H1 (cell line): Measurements from ENCODE around the gene UGT1A9. TPM values are rescaled to one million over a fixed set of nuclear protein-coding genes. Genes with fewer than 3 reads are reported as not detected.

Source experiments
- CTCF ChIA-PET: fragments of 300-600 bp; sonication (Branson Sonifier 250); formaldehyde crosslinking; loops from one replicate; lab custom pipeline; 2021; ENCODE audit not compliant: partially characterized antibody; lab: Charles Lee
- POLR2A ChIA-PET: fragments of 300-600 bp; sonication (Branson Sonifier 250); formaldehyde crosslinking; loops from one replicate; lab custom pipeline; 2021; ENCODE audit warnings: inconsistent platforms; ENCODE audit not compliant: partially characterized antibody; lab: Charles Lee
- DNase-seq, 2 experiments: peaks; one replicate each; pipeline versions ENCODE4 v3.0.0 to v3.0.0-alpha.2; 2010 to 2022; ENCODE audit warnings: low spot score in 2 of 2, low read depth in 1 of 2, mixed read lengths in 1 of 2
- FAIRE-seq: peaks from 2 replicates; lab custom pipeline; 2011; peaks lifted over from hg19 to GRCh38; lab: Jason Lieb, UNC
- H2AFZ ChIP-seq: 2 replicates; pipeline ENCODE4 v1.8.1; 2012; ENCODE audit warnings: low read length, inconsistent platforms
- H2AK5ac ChIP-seq: 2 replicates; pipeline ENCODE4 v1.6.1; 2013; ENCODE audit warnings: low read depth, low read length
- H2BK120ac ChIP-seq: replicated peaks from 2 replicates; pipeline ENCODE3; 2013; ENCODE audit warnings: low read depth, low read length, inconsistent platforms
- H2BK12ac ChIP-seq: 2 replicates; pipeline ENCODE4 v1.6.1; 2013; ENCODE audit warnings: low read depth, low read length
- H2BK15ac ChIP-seq: 2 replicates; pipeline ENCODE4 v1.6.1; 2013; ENCODE audit warnings: low read length
- H2BK20ac ChIP-seq: 2 replicates; pipeline ENCODE4 v1.6.1; 2013; ENCODE audit warnings: low read length
- H2BK5ac ChIP-seq: 2 replicates; pipeline ENCODE4 v1.6.1; 2013; ENCODE audit warnings: low read depth, low read length
- H3K14ac ChIP-seq: 2 replicates; pipeline ENCODE4 v1.6.1; 2013; ENCODE audit warnings: inconsistent platforms; ENCODE audit not compliant: insufficient read length
- H3K18ac ChIP-seq: 2 replicates; pipeline ENCODE4 v1.6.1; 2013; ENCODE audit warnings: low read length; ENCODE audit errors: extremely low read depth
- H3K23ac ChIP-seq: 2 replicates; pipeline ENCODE4 v1.6.1; 2013; ENCODE audit warnings: inconsistent platforms; ENCODE audit not compliant: insufficient read length
- H3K23me2 ChIP-seq: 2 replicates; pipeline ENCODE4 v1.6.1; 2013; ENCODE audit warnings: low read depth, low read length
- H3K27ac ChIP-seq: 2 replicates; pipeline ENCODE4 v1.6.1; 2011; ENCODE audit warnings: low read depth, low read length, inconsistent platforms
- H3K27me3 ChIP-seq, 4 experiments: replicated peaks in 1 of 4; 1 replicate in 1 of 4; 2 replicates in 3 of 4; pipeline versions ENCODE4 v1.6.1 to v1.8.1; 2011 to 2013; ENCODE audit warnings: low read length in 3 of 4, mild to moderate bottlenecking in 3 of 4, inconsistent platforms in 2 of 4, mixed read lengths in 2 of 4, moderate library complexity in 1 of 4; ENCODE audit not compliant: control insufficient read depth in 3 of 4, insufficient read depth in 3 of 4; ENCODE audit errors: extremely low read depth in 1 of 4
- H3K36me3 ChIP-seq, 4 experiments: 2 replicates each; pipeline versions ENCODE4 v1.6.1 to v1.8.1; 2011 to 2013; ENCODE audit warnings: mild to moderate bottlenecking in 4 of 4, low read length in 3 of 4, moderate library complexity in 2 of 4, control low read depth in 1 of 4, inconsistent platforms in 1 of 4; ENCODE audit not compliant: insufficient read depth in 4 of 4, control insufficient read depth in 2 of 4
- H3K4ac ChIP-seq: replicated peaks from 2 replicates; pipeline ENCODE3; 2013; ENCODE audit warnings: low read length, low read depth, mixed read lengths, inconsistent platforms; ENCODE audit not compliant: insufficient read length
- H3K4me1 ChIP-seq, 4 experiments: replicated peaks in 1 of 4; 1 replicate in 1 of 4; 2 replicates in 3 of 4; pipeline versions ENCODE4 v1.6.1 to v1.8.1; 2011 to 2013; ENCODE audit warnings: low read length in 3 of 4, inconsistent platforms in 2 of 4, mixed read lengths in 1 of 4; ENCODE audit not compliant: insufficient read depth in 4 of 4, control insufficient read depth in 3 of 4
- H3K4me2 ChIP-seq, 2 experiments: 2 replicates each; pipeline versions ENCODE4 v1.6.1 to v1.8.1; 2011 to 2013; ENCODE audit warnings: low read depth in 2 of 2, low read length in 2 of 2, control low read depth in 1 of 2, inconsistent platforms in 1 of 2, mild to moderate bottlenecking in 1 of 2; ENCODE audit not compliant: insufficient read depth in 1 of 2
- H3K4me3 ChIP-seq, 4 experiments: fragments of 200-600, 300-600 bp in 1 of 4; sonication (generic), shearing (Covaris generic), sonication (Bioruptor Twin) in 1 of 4; 2 replicates each; pipeline versions ENCODE4 v1.5.1 to v1.8.1; 2011 to 2016; ENCODE audit warnings: low read length in 4 of 4, low read depth in 3 of 4, control low read depth in 2 of 4, inconsistent platforms in 2 of 4, mild to moderate bottlenecking in 2 of 4, mixed read lengths in 1 of 4, moderate library complexity in 1 of 4; ENCODE audit not compliant: insufficient read depth in 2 of 4; ENCODE audit errors: extremely low read depth in 1 of 4
- H3K56ac ChIP-seq: replicated peaks from 2 replicates; pipeline ENCODE3; 2013; ENCODE audit warnings: low read depth, mild to moderate bottlenecking, mixed read lengths, low read length, inconsistent platforms; ENCODE audit not compliant: insufficient read length
- H3K79me1 ChIP-seq: 2 replicates; pipeline ENCODE4 v1.6.1; 2013; ENCODE audit warnings: low read depth, low read length, control low read depth
- H3K79me2 ChIP-seq, 2 experiments: 2 replicates each; pipeline versions ENCODE4 v1.6.1 to v1.8.1; 2012 to 2013; ENCODE audit warnings: low read length in 2 of 2, mild to moderate bottlenecking in 2 of 2, inconsistent platforms in 1 of 2; ENCODE audit not compliant: insufficient read depth in 2 of 2, control insufficient read depth in 1 of 2
- H3K9ac ChIP-seq, 4 experiments: replicated peaks in 1 of 4; 1 replicate in 1 of 4; 2 replicates in 3 of 4; pipeline versions ENCODE4 v1.6.1 to v1.8.1; 2011 to 2013; ENCODE audit warnings: low read depth in 3 of 4, low read length in 3 of 4, control low read depth in 2 of 4, mild to moderate bottlenecking in 2 of 4, moderate library complexity in 2 of 4, inconsistent platforms in 1 of 4; ENCODE audit errors: extremely low read depth in 1 of 4
- H3K9me3 ChIP-seq, 2 experiments: 2 replicates each; pipeline versions ENCODE4 v1.6.1 to v1.8.1; 2012 to 2013; ENCODE audit warnings: mild to moderate bottlenecking in 2 of 2, moderate library complexity in 2 of 2, control low read depth in 1 of 2, inconsistent platforms in 1 of 2, low read depth in 1 of 2, low read length in 1 of 2, mixed read lengths in 1 of 2; ENCODE audit not compliant: insufficient read depth in 2 of 2
- H4K20me1 ChIP-seq, 2 experiments: replicated peaks in 1 of 2; 2 replicates each; pipeline versions ENCODE3 to v1.8.1; 2011 to 2013; ENCODE audit warnings: inconsistent platforms in 2 of 2, low read length in 2 of 2, mild to moderate bottlenecking in 1 of 2; ENCODE audit not compliant: insufficient read depth in 2 of 2, control insufficient read depth in 1 of 2
- H4K5ac ChIP-seq: 2 replicates; pipeline ENCODE4 v1.6.1; 2013; ENCODE audit warnings: low read length, low read depth, mixed read lengths, inconsistent platforms; ENCODE audit not compliant: insufficient read length
- H4K8ac ChIP-seq: 2 replicates; pipeline ENCODE4 v1.8.0; 2013; ENCODE audit warnings: mild to moderate bottlenecking, moderate library complexity, low read length, inconsistent platforms; ENCODE audit not compliant: insufficient read depth; ENCODE audit errors: extremely low read depth
- H4K91ac ChIP-seq: replicated peaks from 2 replicates; pipeline ENCODE3; 2013; ENCODE audit warnings: low read length, mixed read lengths, inconsistent platforms; ENCODE audit not compliant: insufficient read length
- BACH1 ChIP-seq: IDR thresholded peaks from 2 replicates; pipeline ENCODE4 v1.6.1; 2012; ENCODE audit warnings: low read length, improper control_type of control experiment
- JUN ChIP-seq: IDR thresholded peaks from 2 replicates; pipeline ENCODE4 v1.6.1; 2011; ENCODE audit warnings: low read depth, mild to moderate bottlenecking, improper control_type of control experiment, low read length
- NANOG ChIP-seq: IDR thresholded peaks from 2 replicates; pipeline ENCODE4 v1.6.1; 2011; ENCODE audit warnings: low read length, low read depth, mild to moderate bottlenecking, inconsistent platforms; ENCODE audit not compliant: insufficient read depth, poor library complexity, severe bottlenecking
- YY1 ChIP-seq: IDR thresholded peaks from 2 replicates; pipeline ENCODE4 v1.6.1; 2011; ENCODE audit warnings: low read depth, mild to moderate bottlenecking, low read length
- WGBS, 2 experiments: shearing (Covaris generic) in 1 of 2; methylation state at CpG; one replicate each; pipeline versions ENCODE4 v1.1.6 to v1.1.7; 2013 to 2015; ENCODE audit warnings: low lambda C conversion rate in 2 of 2, mixed read lengths in 2 of 2, inconsistent platforms in 1 of 2, low coverage in 1 of 2, missing lambda C conversion rate in 1 of 2; ENCODE audit not compliant: insufficient replicate concordance in 2 of 2, insufficient coverage in 1 of 2, insufficient read length in 1 of 2; ENCODE audit errors: extremely low coverage in 1 of 2, missing lambda C conversion rate in 1 of 2; 5-methylcytosine and 5-hydroxymethylcytosine counted together
- polyA plus RNA-seq, 7 experiments: library from polyadenylated mRNA; depleted of rRNA in 3 of 7; stranded (reverse) in 5 of 7; unstranded in 2 of 7; fragments of >200 nt in 5 of 7; fragments of 200-250 nt in 2 of 7; gene quantifications; 1 replicate in 5 of 7; 2 replicates in 1 of 7; 4 replicates in 1 of 7; pipeline versions ENCODE4 v1.2.1 to v1.2.3, GENCODE V29; 2011 to 2013; ENCODE audit warnings: missing spikeins in 2 of 7, mixed read lengths in 2 of 7
- total RNA-seq: library from RNA; stranded (reverse); fragmentation: NEBNext Ultra II Directional; extraction: Animal tissue kit (Norgen Biotek cat#: 25700); gene quantifications from 2 replicates; pipeline ENCODE4 v1.2.1, GENCODE V29; 2021

Gene UGT1A9
- total and polyA plus RNA-seq, 2 of the 8 experiments (the other 6 are each of a cell fraction or from before 2014, with no cell fraction given): not detected

DNA sequence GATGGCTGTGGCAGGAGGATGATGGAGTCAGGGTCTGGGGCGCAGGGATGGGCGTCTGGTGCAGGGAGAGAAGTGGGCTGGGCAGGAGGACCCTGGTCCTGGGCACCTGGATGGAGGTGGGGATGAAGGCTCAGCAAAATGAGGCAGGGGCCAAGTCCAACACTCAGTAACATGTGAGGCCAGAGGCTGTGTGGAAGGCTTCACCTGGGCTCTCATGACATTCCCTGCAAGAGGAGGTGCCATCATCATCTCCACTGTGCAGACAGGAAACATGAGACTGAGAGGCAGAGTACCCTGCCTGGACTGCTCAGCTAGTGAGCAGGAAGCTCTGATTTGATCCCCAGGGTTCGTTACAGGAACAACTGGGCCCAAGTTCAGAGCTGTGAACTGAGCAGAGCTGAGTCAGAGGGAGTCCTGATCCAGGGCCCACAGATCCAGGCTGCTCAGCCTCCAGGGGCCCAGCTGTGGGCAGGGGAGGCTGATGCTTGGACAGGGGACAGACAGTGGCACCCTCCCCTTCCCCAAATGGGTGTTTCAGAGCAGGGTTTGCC lies 145.7 kb downstream of the UGT1A9 start:
- H3K23ac ChIP-seq: no peak overlapping the region
- no peaks in the 10 kb centered on the region for H3K9me3 ChIP-seq
- FAIRE-seq: no peak
- no peak for DNase-seq
- no peak overlapping the region for H3K4ac ChIP-seq
- POLR2A ChIA-PET: no interaction called here
- H3K27me3 ChIP-seq: no peaks in the 10 kb centered on the region
- no peaks in the 10 kb centered on the region for H3K79me2 ChIP-seq
- no peak overlapping the region for H2BK12ac ChIP-seq
- no peak overlapping the region for H2BK15ac ChIP-seq
- no peak overlapping the region for H3K4me3 ChIP-seq
- H3K4me2 ChIP-seq: no peak overlapping the region
- CTCF ChIA-PET: interaction anchor here (2.6 kb wide), 1 partner anchor 15 kb away, joined by 11 read pairs; no protein-coding TSS in a partner anchor
- H3K4me1 ChIP-seq: no peaks in the 10 kb centered on the region
- no peak overlapping the region for H3K14ac ChIP-seq
- no peak overlapping the region for H2BK20ac ChIP-seq
- H4K20me1 ChIP-seq: no peaks in the 10 kb centered on the region
- H3K18ac ChIP-seq: no peak overlapping the region
- no peak overlapping the region for H2AFZ ChIP-seq
- no peaks in the 10 kb centered on the region for H3K23me2 ChIP-seq
- no peaks in the 10 kb centered on the region for H3K36me3 ChIP-seq
- H3K27ac ChIP-seq: no peak overlapping the region
- no peaks in the 10 kb centered on the region for H3K79me1 ChIP-seq
- no peak for TF ChIP-seq YY1
- TF ChIP-seq JUN: no peak
- TF ChIP-seq NANOG: no peak
- TF ChIP-seq BACH1: no peak
- H2BK5ac ChIP-seq: no peak overlapping the region
- H2BK120ac ChIP-seq: no peak overlapping the region
- H2AK5ac ChIP-seq: no peak overlapping the region
- no peak overlapping the region for H3K56ac ChIP-seq
- no peak overlapping the region for H4K91ac ChIP-seq
- H4K5ac ChIP-seq: no peak overlapping the region
- 84% methylated on average over 3 of the region's 3 CpGs; no CpG with 5 or more reads in 1 of the 2 experiments for whole genome bisulfite sequencing, 2 experiments
- no peak overlapping the region for H3K9ac ChIP-seq
- no peak overlapping the region for H4K8ac ChIP-seq
